PC-9 (cell line): Measurements from ENCODE around the gene CAMTA1. TPM values are rescaled to one million over a fixed set of nuclear protein-coding genes. Genes with fewer than 3 reads are reported as not detected.

Source experiments
- BruUV-seq: library from RNA; stranded (reverse); fragments of 400-500 nt; replicated peaks from 2 replicates; lab custom pipeline; 2021; lab: Mats Ljungman, UMichigan
- CTCF ChIA-PET: fragments of 300-600 bp; sonication (Branson Sonifier 250); formaldehyde crosslinking; loops from one replicate; lab custom pipeline; 2022; ENCODE audit warnings: antibody characterized with exemption; lab: Charles Lee
- POLR2A ChIA-PET: fragments of 300-600 bp; sonication (Branson Sonifier 250); formaldehyde crosslinking; loops from one replicate; lab custom pipeline; 2022; ENCODE audit warnings: antibody characterized with exemption; ENCODE audit not compliant: unreplicated experiment; lab: Charles Lee
- DNase-seq, 2 experiments: peaks; one replicate each; pipeline versions ENCODE4 v3.0.0 to v3.0.0-alpha.2; 2015 to 2022; ENCODE audit warnings: mixed read lengths in 1 of 2
- H2AFZ ChIP-seq: fragments of 200-600 bp; sonication (generic); 2 replicates; pipeline ENCODE4 v1.8.1; 2017; ENCODE audit warnings: antibody characterized with exemption
- H3F3A ChIP-seq: fragments of 200-600 bp; sonication (generic); 2 replicates; pipeline ENCODE4 v1.8.1; 2017; ENCODE audit warnings: antibody characterized with exemption, mild to moderate bottlenecking, low read depth; ENCODE audit not compliant: insufficient read depth
- H3K27ac ChIP-seq: fragments of 200-600 bp; sonication (generic); 2 replicates; pipeline ENCODE4 v1.6.1; 2016; ENCODE audit warnings: mixed run types
- H3K27me3 ChIP-seq: fragments of 200-600 bp; sonication (generic); 2 replicates; pipeline ENCODE4 v1.6.1; 2016; ENCODE audit warnings: low read depth, mixed run types; ENCODE audit not compliant: insufficient read depth
- H3K36me3 ChIP-seq: fragments of 200-600 bp; sonication (generic); 2 replicates; pipeline ENCODE4 v1.6.1; 2016; ENCODE audit warnings: low read depth, mixed run types
- H3K4me1 ChIP-seq: fragments of 200-600 bp; sonication (generic); replicated peaks from 2 replicates; pipeline ENCODE4 v1.6.1; 2016; ENCODE audit warnings: mixed run types; ENCODE audit not compliant: insufficient read depth
- H3K4me2 ChIP-seq: fragments of 200-600 bp; sonication (generic); 2 replicates; pipeline ENCODE4 v1.6.1; 2017; ENCODE audit warnings: mixed run types
- H3K4me3 ChIP-seq: fragments of 200-600 bp; sonication (generic); 2 replicates; pipeline ENCODE4 v1.6.1; 2016; ENCODE audit warnings: mixed run types
- H3K79me2 ChIP-seq: fragments of 200-600 bp; sonication (generic); 2 replicates; pipeline ENCODE4 v1.6.1; 2017; ENCODE audit warnings: low read depth, mixed run types
- H3K9me2 ChIP-seq: fragments of 200-600 bp; sonication (generic); 2 replicates; pipeline ENCODE4 v1.8.1; 2017; ENCODE audit warnings: mild to moderate bottlenecking; ENCODE audit not compliant: insufficient read depth
- H3K9me3 ChIP-seq: fragments of 200-600 bp; sonication (generic); 2 replicates; pipeline ENCODE4 v1.8.1; 2016; ENCODE audit warnings: low read depth; ENCODE audit not compliant: insufficient read depth
- H4K20me1 ChIP-seq: fragments of 200-600 bp; sonication (generic); 2 replicates; pipeline ENCODE4 v1.8.1; 2017; ENCODE audit not compliant: insufficient read depth
- CTCF ChIP-seq: fragments of 200-600 bp; sonication (generic); conservative IDR thresholded peaks from 2 replicates; pipeline ENCODE4 v1.6.1; 2017; ENCODE audit warnings: mixed run types, antibody characterized with exemption, mild to moderate bottlenecking, moderate library complexity
- EZH2 ChIP-seq: fragments of 200-600 bp; sonication (generic); IDR thresholded peaks from 2 replicates; pipeline ENCODE4 v1.8.0; 2017; ENCODE audit warnings: antibody characterized with exemption, low read depth
- intact Hi-C: fragments of 100-400 bp; cut with micrococcal nuclease; formaldehyde crosslinking; loops from one replicate; pipeline ENCODE4 v1.10.0; 2022; ENCODE audit not compliant: unreplicated experiment
- total RNA-seq: library from RNA; stranded (reverse); gene quantifications from 2 replicates; pipeline ENCODE4 v1.2.3, GENCODE V29; 2021

Gene CAMTA1
- total RNA-seq, 1 experiment from 2014 or later = 72.3 TPM

DNA sequence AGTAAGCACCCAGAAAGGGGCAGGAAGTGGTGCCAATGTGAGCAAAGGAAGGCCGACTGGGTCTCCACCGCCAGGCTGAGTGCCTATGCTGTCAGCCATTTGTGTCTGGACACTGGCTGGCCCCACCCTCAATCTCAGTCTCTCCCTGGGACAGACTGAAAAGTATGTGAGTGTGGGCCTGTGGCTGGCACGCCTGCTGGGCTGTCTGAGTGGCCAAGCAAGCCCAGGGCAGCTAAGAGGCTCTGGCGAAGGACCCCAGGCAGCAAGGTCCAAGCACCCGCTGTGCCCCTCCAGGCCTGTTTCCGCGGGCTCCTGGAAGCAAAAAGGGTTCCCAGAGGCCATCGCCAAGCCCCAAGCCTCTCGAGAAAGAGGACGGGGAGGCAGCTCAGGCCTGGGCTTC, 892.6 kb downstream of the CAMTA1 start:
- intact Hi-C loops = no loop called here
- Histone ChIP-seq H3K9me3 (no peaks in the 10 kb centered on the region), H3K27me3 (peaks cover 74% of the 10 kb centered on the region), H3K79me2 (no peaks in the 10 kb centered on the region), H3F3A (no peaks in the 10 kb centered on the region), H3K9me2 (no peaks in the 10 kb centered on the region), H4K20me1 (no peaks in the 10 kb centered on the region), H3K4me3 (no peak overlapping the region), H2AFZ (no peak overlapping the region), H3K27ac (no peak overlapping the region), H3K36me3 (no peaks in the 10 kb centered on the region), H3K4me1 (no peaks in the 10 kb centered on the region), H3K4me2 (no peak overlapping the region)
- POLR2A ChIA-PET = no interaction called here
- DNase-seq = no peak
- no TSS peak for BruUV-seq
- CTCF ChIA-PET = no interaction called here
- TF ChIP-seq CTCF (no peak), EZH2 (no peak)

- Histone ChIP-seq H2AFZ (no peak overlapping the region), H3K27me3 (peaks cover 67% of the 10 kb centered on the region), H3K4me1 (no peaks in the 10 kb centered on the region), H3K9me2 (no peaks in the 10 kb centered on the region), H3K27ac (no peak overlapping the region), H3K4me2 (no peak overlapping the region), H3K79me2 (no peaks in the 10 kb centered on the region), H3K4me3 (no peak overlapping the region), H3K36me3 (no peaks in the 10 kb centered on the region), H3K9me3 (no peaks in the 10 kb centered on the region), H3F3A (no peaks in the 10 kb centered on the region), H4K20me1 (no peaks in the 10 kb centered on the region)
- BruUV-seq = no TSS peak
- ChIA-PET POLR2A (no interaction called here), CTCF (no interaction called here)
- DNase-seq = no peak
- TF ChIP-seq CTCF = no peak
- no peak for TF ChIP-seq EZH2
- intact Hi-C loops = no loop called here
Observed at GRCh38 chr1:7678491-7679158, 893.4 kb downstream of the CAMTA1 start.

GRCh38 chr1:7679159-7679872, 894.1 kb downstream of the CAMTA1 start:
- no peaks in the 10 kb centered on the region for H3K36me3 ChIP-seq
- ChIA-PET POLR2A (no interaction called here), CTCF (no interaction called here)
- no peak overlapping the region for H3K4me2 ChIP-seq
- H3K27me3 ChIP-seq = peaks cover 60% of the 10 kb centered on the region
- H2AFZ ChIP-seq = no peak overlapping the region
- intact Hi-C loops = no loop called here
- no peak for DNase-seq
- H3F3A ChIP-seq = no peaks in the 10 kb centered on the region
- H3K9me3 ChIP-seq = no peaks in the 10 kb centered on the region
- BruUV-seq = no TSS peak
- TF ChIP-seq CTCF (no peak), EZH2 (no peak)
- H3K27ac ChIP-seq = no peak overlapping the region
- H3K79me2 ChIP-seq = no peaks in the 10 kb centered on the region
- H3K9me2 ChIP-seq = no peaks in the 10 kb centered on the region
- no peaks in the 10 kb centered on the region for H4K20me1 ChIP-seq
- H3K4me1 ChIP-seq = no peaks in the 10 kb centered on the region
- no peak overlapping the region for H3K4me3 ChIP-seq
